ENCODE measurements around the gene ATP6V0B. TPM values are rescaled to one million over a fixed set of nuclear protein-coding genes. Genes with fewer than 3 reads are reported as not detected.

Gene ATP6V0B
- total and polyA plus RNA-seq, 9 of the 15 experiments (the other 6 are each of a cell fraction or from before 2014, with no cell fraction given) = 137 to 328 (median 220) TPM

- TF ChIP-seq, protein P1, sequence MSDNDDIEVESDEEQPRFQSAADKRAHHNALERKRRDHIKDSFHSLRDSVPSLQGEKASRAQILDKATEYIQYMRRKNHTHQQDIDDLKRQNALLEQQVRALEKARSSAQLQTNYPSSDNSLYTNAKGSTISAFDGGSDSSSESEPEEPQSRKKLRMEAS (CRISPR knock-in tag; IDR thresholded peaks at IDR 0.05) = peak; percentile 100
- TF ChIP-seq SRSF1 (IDR thresholded peaks at IDR 0.05; ENCODE audit: low read depth, low read length) (no peak), PURB (CRISPR knock-in tag; IDR thresholded peaks at IDR 0.05; ENCODE audit: low read depth) (no peak), ZNF217 (CRISPR knock-in tag; IDR thresholded peaks at IDR 0.05) (no peak), ZKSCAN3 (CRISPR knock-in tag; IDR thresholded peaks at IDR 0.05) (no peak), MTA1 (IDR thresholded peaks at IDR 0.05; ENCODE audit: borderline replicate concordance) (peak; percentile 72; the same call in 1 of the 2 replicates), PRMT5 (CRISPR knock-in tag; IDR thresholded peaks at IDR 0.05) (no peak), MCM2 (IDR thresholded peaks at IDR 0.05; ENCODE audit: low read depth) (no peak), CBFA2T3 (IDR thresholded peaks at IDR 0.05) (peak; percentile 18; the same call in 1 of the 2 replicates), YBX1 (IDR thresholded peaks at IDR 0.05) (no peak), BDP1 (IDR thresholded peaks at IDR 0.05; ENCODE audit: insufficient read depth, insufficient read length) (no peak), ZZZ3 (IDR thresholded peaks at IDR 0.05) (no peak), SIN3A (IDR thresholded peaks at IDR 0.05; ENCODE audit: borderline replicate concordance in 2 of 2, control insufficient read depth in 1 of 2, low read depth in 2 of 2, low read length in 2 of 2) (peak; percentile 72 to 96)
- TF ChIP-seq, protein P2, sequence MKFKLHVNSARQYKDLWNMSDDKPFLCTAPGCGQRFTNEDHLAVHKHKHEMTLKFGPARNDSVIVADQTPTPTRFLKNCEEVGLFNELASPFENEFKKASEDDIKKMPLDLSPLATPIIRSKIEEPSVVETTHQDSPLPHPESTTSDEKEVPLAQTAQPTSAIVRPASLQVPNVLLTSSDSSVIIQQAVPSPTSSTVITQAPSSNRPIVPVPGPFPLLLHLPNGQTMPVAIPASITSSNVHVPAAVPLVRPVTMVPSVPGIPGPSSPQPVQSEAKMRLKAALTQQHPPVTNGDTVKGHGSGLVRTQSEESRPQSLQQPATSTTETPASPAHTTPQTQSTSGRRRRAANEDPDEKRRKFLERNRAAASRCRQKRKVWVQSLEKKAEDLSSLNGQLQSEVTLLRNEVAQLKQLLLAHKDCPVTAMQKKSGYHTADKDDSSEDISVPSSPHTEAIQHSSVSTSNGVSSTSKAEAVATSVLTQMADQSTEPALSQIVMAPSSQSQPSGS (CRISPR knock-in tag; IDR thresholded peaks at IDR 0.05) = no peak
- TF ChIP-seq, protein P3, sequence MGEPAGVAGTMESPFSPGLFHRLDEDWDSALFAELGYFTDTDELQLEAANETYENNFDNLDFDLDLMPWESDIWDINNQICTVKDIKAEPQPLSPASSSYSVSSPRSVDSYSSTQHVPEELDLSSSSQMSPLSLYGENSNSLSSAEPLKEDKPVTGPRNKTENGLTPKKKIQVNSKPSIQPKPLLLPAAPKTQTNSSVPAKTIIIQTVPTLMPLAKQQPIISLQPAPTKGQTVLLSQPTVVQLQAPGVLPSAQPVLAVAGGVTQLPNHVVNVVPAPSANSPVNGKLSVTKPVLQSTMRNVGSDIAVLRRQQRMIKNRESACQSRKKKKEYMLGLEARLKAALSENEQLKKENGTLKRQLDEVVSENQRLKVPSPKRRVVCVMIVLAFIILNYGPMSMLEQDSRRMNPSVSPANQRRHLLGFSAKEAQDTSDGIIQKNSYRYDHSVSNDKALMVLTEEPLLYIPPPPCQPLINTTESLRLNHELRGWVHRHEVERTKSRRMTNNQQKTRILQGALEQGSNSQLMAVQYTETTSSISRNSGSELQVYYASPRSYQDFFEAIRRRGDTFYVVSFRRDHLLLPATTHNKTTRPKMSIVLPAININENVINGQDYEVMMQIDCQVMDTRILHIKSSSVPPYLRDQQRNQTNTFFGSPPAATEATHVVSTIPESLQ (CRISPR knock-in tag; IDR thresholded peaks at IDR 0.05) = no peak
These were observed 28.3 kb upstream of the ATP6V0B start, which contains the start of gene IPO13 (continued) for GRCh38 chr1:43946236-43947060.

Data from K562 (cell line).